ENCODE measurements around the gene VTI1A.

The VTI1A gene

GRCh38 chr10:112669989-112670388 lies 223.0 kb downstream of the VTI1A start:
- H3K4me3 ChIP-seq (ENCODE audit: low read length) = no peak overlapping the region
- TF ChIP-seq CTCF (conservative IDR thresholded peaks at IDR 0.05; ENCODE audit: low read depth, low read length) = no peak
- DNase-seq (ENCODE audit: low read depth) = no peak

GRCh38 chr10:112671743-112672142 lies 224.7 kb downstream of the VTI1A start:
- no peak for DNase-seq (ENCODE audit: low read depth)
- no peak for TF ChIP-seq CTCF (conservative IDR thresholded peaks at IDR 0.05; ENCODE audit: low read depth, low read length)
- H3K4me3 ChIP-seq (ENCODE audit: low read length) = no peak overlapping the region

- no peak for DNase-seq (ENCODE audit: low read depth)
- no peak for TF ChIP-seq CTCF (conservative IDR thresholded peaks at IDR 0.05; ENCODE audit: low read depth, low read length)
- no peak overlapping the region for H3K4me3 ChIP-seq (ENCODE audit: low read length)
Observed at GRCh38 chr10:112672706-112673105, 225.7 kb downstream of the VTI1A start.

GRCh38 chr10:112675560-112676083 lies 228.6 kb downstream of the VTI1A start:
- DNase-seq (ENCODE audit: low read depth) = no peak
- no peak for TF ChIP-seq CTCF (conservative IDR thresholded peaks at IDR 0.05; ENCODE audit: low read depth, low read length)

GRCh38 chr10:112677689-112678088 lies 230.7 kb downstream of the VTI1A start:
- no peak overlapping the region for H3K4me3 ChIP-seq (ENCODE audit: low read length)
- DNase-seq (ENCODE audit: low read depth) = no peak
- no peak for TF ChIP-seq CTCF (conservative IDR thresholded peaks at IDR 0.05; ENCODE audit: low read depth, low read length)

More at GRCh38 chr10:112675560-112676083, 228.6 kb downstream of the VTI1A start:
- H3K4me3 ChIP-seq (ENCODE audit: low read length) = no peak overlapping the region

- no peak overlapping the region for H3K4me3 ChIP-seq (ENCODE audit: low read length)
- no peak for TF ChIP-seq CTCF (conservative IDR thresholded peaks at IDR 0.05; ENCODE audit: low read depth, low read length)
- DNase-seq (ENCODE audit: low read depth) = no peak
Observed at GRCh38 chr10:112678581-112678980, 231.6 kb downstream of the VTI1A start.

GRCh38 chr10:112678987-112679386 lies 232.0 kb downstream of the VTI1A start:
- DNase-seq (ENCODE audit: low read depth) = no peak
- TF ChIP-seq CTCF (conservative IDR thresholded peaks at IDR 0.05; ENCODE audit: low read depth, low read length) = no peak
- H3K4me3 ChIP-seq (ENCODE audit: low read length) = no peak overlapping the region
